Neural cell (in vitro differentiated cells): Measurements from ENCODE around the gene MBD3L4.

Experiments
- MXI1 ChIP-seq: fragments of 450-650 bp; conservative IDR thresholded peaks from 2 replicates; pipeline ENCODE4 v1.6.1; 2014; ENCODE audit warnings: antibody characterized with exemption, mild to moderate bottlenecking; ENCODE audit not compliant: poor library complexity, severe bottlenecking
- TF ChIP-seq, protein P1 (sequence below): fragments of 450-650 bp; IDR thresholded peaks from 2 replicates; pipeline ENCODE4 v1.5.1; 2014; ENCODE audit warnings: antibody characterized with exemption, mild to moderate bottlenecking, moderate library complexity; ENCODE audit not compliant: poor library complexity, severe bottlenecking

DNA sequence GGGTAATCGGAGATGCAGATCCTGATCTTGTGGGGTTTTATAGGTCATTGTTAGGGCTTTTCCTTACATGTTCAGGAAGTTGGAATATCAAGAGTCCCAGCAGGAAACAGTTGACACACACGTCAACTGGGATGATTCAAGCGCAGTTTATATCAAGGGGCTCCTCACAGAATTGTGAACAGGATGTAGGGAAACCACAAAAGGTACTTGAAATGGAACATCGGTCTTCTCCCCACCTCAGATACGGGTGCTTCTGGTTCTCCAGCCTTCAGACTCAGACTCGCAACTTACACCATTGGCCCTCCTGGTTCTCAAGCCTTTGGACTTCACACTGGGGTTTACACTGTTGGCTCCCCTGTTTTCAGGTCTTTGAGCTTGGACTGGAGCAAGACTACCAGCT is 49.0 kb upstream of the MBD3L4 start:
- TF ChIP-seq MXI1 = no peak
- TF ChIP-seq, protein P1, sequence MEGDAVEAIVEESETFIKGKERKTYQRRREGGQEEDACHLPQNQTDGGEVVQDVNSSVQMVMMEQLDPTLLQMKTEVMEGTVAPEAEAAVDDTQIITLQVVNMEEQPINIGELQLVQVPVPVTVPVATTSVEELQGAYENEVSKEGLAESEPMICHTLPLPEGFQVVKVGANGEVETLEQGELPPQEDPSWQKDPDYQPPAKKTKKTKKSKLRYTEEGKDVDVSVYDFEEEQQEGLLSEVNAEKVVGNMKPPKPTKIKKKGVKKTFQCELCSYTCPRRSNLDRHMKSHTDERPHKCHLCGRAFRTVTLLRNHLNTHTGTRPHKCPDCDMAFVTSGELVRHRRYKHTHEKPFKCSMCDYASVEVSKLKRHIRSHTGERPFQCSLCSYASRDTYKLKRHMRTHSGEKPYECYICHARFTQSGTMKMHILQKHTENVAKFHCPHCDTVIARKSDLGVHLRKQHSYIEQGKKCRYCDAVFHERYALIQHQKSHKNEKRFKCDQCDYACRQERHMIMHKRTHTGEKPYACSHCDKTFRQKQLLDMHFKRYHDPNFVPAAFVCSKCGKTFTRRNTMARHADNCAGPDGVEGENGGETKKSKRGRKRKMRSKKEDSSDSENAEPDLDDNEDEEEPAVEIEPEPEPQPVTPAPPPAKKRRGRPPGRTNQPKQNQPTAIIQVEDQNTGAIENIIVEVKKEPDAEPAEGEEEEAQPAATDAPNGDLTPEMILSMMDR = no peak
